Measurements from ENCODE around the gene PITPNC1.
A peak's percentile ranks its signal among the peaks of the same experiment; 100 is the strongest.
"Not testable (repeated sequence)": the region's sequence is repeated elsewhere in the genome, so short reads cannot be mapped to it uniquely, and the experiment has no call there.

PITPNC1 gene

GRCh38 chr17:67401598-67402504 lies 24.8 kb downstream of the PITPNC1 start:
- DNase-seq = no peak

GRCh38 chr17:67403065-67403464 lies 26.0 kb downstream of the PITPNC1 start:
- no peak for DNase-seq

DNA sequence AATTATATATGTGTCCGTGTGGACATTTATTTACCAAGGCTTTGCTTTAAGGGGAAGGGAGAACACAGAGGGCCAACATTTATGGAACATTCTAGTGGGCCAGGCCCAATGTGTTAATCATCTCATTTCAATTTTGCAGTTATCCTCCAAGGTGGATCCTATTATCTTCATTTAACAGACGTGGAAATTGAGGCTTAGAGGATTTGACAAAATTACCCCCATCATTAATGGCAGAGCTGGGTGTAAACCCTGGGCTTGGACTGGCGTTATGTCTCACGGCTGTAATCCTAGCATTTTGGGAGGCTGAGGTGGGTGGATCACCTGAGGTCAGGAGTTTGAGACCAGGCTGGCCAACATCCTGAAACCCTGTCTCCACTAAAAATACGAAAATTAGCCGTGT lies 26.4 kb downstream of the PITPNC1 start:
- no peak for DNase-seq

DNA sequence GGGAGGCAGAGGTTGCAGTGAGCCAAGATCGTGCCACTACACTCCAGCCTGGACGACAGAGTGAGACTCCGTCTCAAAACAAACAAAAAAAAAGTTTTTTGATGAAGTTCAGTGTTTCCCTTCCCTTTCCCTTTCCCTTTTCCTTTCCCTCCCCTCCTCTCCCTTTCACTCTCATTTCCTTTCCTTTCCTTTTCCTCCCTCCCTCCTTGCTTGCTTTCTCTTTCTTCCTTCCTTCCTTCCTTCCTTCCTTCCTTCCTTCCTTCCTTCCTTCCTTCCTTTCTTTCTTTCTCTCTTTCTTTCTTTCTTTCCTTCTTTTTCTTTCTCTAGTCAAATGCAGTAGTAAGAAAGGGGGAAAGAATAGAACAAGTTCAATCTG lies 31.4 kb downstream of the PITPNC1 start:
- DNase-seq = not testable (repeated sequence)

DNA sequence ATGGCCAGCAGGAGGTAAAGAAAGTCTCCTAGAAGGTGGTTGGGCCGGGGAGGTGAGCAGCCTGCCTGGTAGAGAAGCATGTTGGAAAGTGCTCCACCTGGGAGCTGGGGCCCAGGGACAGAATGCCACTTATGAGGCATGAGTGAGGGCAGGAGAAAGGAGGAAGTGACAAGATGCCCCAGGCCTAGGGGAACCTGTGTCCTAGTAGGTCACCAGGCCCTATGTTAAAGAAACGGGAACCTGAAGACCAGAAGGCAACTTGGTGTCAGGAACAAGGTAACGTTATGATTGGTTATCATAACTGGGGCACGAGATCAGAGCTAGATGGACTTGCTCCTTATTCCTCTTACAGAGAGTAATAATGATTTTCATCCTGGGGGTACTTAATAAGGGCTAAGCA lies 34.3 kb downstream of the PITPNC1 start:
- no peak for DNase-seq

DNA sequence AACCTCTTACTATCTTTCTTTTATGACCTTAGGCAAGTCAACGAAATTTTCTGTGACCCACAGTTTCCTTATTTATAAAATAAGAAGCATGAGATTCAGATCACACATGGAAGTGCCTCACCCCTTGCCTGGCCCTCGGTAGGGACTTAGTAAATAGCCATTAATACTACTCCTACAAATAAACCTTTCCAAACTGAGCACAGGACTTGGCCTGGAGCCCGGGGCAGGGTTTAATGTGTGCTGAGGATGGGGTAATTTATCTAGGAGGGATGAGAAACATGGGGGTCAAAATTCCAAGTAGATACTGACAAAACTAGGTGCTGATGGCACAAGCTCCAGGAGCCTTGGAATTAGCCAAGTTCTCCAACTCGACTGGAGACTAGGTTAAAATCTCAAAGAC lies 35.0 kb downstream of the PITPNC1 start:
- DNase-seq = no peak

DNA sequence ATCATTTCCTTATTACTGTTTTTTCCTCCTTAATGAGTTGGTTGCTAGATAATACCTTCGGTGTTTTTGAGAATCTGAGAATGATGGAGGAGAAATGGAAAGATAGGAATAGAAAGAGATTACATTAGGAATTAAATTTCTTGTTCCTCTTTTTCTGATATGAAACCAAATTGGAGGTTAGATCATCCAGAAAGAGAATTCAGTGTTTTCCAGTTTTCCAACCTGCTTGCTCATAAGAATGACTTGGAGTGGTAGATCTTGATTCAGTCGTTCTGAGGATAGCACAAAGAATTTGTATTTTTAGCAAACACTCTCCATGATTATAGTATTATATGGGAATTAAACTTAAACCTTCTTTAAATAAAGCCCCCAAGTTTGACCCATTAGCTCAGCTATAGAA lies 35.9 kb downstream of the PITPNC1 start:
- no peak for DNase-seq

DNA sequence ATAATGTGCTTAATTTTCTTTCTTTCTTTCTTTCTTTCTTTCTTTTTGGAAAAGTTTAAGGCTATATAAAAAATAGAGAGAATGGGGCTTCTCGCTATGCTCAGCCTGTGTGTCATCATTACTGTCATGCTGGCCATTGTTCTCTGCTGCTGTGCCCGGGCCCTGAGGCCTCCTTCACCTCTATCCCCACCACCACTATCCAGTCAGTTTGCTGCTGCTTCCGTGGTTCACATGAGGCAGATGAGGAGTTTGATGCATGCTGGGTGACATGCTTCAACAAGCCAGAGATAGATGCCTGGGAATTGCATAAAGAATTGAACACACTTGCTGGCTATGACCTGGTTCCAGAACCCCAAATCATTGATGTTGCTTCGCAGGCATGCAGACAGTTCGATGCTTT lies 36.3 kb downstream of the PITPNC1 start:
- DNase-seq = no peak

DNA sequence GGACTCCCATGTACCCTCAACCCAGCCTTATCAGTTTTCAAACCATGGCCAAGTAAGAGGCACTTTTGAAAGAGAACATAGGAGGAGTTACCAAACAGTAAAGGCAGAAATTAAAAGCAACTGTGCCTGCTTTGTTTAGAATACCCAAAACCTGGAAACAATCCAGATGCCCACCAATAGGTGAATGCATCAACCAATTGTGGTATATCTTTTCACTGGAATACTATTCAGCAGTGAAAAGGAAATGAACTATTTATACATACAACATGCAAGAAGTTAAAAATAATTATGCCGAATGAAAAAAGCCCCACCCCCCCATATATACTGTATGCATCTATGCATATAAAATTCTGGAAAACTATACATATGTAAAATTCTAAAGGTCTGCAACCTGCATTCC lies 37.0 kb downstream of the PITPNC1 start:
- DNase-seq = no peak

GRCh38 chr17:67414559-67414958 lies 37.5 kb downstream of the PITPNC1 start:
- no peak for DNase-seq

DNA sequence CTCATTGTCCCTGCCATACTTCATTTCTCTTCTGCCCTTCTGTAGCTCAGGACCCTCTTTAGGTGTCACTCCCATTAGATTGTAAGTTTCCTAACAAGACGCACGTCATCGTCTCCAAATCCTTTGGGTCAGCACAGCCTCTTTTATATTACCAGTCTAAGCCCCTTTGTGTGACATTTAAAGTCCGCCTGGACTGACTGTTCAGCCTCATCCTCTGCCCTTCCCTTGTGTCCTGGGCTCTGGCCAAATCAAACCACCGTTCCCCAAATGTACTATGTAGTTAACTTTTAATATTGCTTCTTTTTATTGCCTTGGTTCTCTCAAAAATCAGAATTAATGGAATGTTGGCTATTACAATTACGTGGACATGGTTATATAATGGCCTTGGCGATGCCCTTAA lies 38.2 kb downstream of the PITPNC1 start:
- DNase-seq = no peak

- no peak for DNase-seq
Measured at GRCh38 chr17:67417507-67417906, 40.4 kb downstream of the PITPNC1 start.

GRCh38 chr17:67420994-67421393 lies 43.9 kb downstream of the PITPNC1 start:
- DNase-seq = no peak

DNA sequence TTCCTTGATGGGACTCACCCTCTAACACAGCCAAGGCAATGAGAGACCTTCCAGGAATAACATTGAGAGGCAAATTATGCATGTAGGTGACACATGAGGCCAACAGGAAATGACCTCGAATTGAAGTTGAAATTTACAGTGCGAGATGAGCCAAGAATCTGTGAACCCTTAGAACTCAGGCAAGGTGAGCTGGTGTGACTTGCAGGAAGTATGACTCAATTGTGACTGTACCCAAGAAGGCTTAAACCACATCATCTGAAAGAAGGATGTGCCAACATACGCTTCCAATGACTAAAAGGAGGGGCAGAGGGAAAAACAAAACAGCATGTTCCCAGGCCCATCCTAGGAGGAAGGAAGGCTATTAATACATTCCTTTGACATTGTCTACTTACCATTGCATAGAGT lies 44.8 kb downstream of the PITPNC1 start:
- DNase-seq = peak; percentile 63

GRCh38 chr17:67422296-67422695 lies 45.2 kb downstream of the PITPNC1 start:
- not testable (repeated sequence) for DNase-seq

DNA sequence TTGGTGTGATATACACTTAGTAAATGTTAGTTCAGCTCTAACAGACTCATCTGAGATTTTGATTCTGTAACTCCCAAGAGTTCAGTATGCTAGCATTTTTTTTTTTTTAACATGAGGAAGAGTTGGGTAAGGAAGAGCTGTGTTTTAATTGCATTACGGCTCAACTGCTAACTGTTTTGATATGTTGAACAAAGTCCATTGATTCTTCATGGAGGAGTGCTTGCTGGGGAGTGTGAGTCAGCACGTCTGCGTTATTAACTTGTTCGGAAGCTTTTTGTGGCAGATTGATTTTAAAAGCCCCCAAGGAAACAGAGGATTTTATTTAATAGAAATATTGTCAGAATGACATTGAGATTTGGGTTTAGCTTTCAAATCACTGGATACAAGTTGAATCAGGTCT lies 45.8 kb downstream of the PITPNC1 start:
- no peak for DNase-seq

DNA sequence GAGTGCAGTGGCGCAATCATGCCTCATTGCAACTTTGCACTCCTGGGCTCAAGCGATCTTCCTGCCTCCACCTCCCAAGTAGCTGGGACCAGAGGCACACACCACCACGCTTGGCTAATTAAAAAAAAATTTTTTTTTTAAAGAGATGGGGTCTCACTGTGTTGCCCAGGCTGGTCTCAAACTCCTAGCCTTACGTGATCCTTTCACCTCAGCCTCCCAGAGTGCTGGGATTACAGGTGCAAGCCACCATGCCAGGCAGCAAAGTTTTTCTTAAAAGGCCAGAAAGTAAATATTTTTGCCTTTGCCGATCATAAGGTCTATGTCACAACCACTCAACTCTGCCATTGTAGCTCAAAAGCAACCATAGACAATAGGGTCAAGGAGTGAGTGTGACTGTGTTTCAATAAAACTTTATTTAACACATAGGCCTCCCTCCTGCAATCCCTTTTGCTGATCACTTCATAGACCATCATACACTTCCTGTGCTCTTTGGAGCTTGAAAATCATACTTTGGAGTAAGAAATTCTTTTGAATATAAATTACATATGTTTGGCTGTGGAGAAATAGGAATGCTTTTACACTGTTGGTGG lies 48.6 kb downstream of the PITPNC1 start:
- no peak for DNase-seq

GRCh38 chr17:67427424-67427823 lies 50.3 kb downstream of the PITPNC1 start:
- DNase-seq = no peak

DNA sequence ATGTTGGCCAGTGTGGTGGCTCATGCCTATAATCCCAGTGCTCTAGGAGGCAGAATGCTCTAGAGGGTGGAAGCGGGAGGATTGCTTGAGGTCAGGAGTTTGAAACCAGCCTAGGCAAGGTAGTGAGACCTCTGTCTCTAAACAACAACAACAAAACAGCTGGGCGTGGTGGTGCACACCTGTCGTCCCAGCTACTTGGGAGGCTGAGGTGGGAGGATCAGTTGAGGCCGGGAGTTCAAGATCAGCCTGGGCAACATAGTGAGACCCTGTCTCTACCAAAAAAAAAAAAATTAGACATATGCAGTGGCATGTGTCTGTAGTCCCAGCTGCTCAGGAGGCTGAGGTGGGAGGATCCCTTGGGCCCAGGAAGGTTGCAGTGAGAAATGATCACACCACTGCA lies 53.4 kb downstream of the PITPNC1 start:
- not testable (repeated sequence) for DNase-seq

- peak; percentile 90 for DNase-seq
Measured at GRCh38 chr17:67431249-67432015, 54.4 kb downstream of the PITPNC1 start.

DNA sequence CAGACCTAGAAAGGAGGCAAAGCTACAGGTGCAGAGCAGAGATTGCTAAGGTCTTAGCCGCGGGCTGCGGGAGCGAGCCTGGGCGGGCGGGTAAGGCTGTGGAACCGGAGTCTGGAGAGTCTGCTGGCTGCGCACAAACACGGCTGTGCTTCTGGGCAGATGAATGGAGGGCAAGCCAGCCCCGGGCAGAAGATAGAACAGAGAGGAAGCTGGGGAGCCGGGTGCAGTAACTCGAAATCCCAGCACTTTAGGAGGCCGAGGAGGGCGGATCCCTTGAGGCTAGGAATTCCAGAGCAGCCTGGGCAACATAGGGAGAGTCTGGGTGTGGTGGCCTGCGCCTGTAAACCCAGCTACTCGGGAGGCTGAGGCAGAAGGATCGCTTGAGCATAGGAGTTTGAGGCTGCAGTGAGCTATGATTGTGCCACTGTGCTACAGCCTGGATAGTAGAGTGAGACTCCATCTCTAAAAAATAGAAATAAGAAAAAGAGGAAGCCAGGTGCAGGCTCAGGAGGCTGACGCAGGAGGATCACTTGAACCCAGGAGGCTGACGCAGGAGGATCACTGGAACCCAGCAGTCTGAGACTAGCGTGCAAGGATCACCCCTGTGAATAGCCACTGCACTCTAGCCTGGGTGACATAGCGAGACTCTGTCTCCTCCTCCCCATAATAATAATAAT lies 56.3 kb downstream of the PITPNC1 start:
- no peak for DNase-seq

DNA sequence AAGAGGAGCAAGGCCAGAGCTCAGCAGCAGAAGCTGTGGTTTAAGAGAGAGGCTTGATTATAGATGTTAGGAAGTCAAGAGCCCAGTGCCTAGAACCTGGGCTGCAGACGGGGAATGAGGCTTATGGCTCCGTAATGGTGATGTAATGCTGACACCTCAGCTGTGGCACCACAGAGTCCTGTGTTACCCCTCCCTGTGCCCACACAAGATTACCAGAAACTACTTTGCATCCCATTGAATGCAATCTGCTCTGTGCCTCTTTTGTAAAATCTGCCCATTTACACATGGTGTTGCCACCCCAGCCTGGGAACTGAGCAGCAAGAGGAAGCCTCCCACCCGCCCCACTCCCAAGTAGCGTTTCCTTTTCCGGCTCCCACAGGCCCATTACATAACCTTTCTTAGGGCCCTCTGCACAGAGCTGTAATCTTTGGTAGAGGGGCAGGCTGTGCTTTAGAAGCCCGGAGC lies 57.0 kb downstream of the PITPNC1 start:
- DNase-seq = peak; percentile 35

GRCh38 chr17:67435122-67435521 lies 58.0 kb downstream of the PITPNC1 start:
- DNase-seq = no peak

Data from NCI-H226 (cell line).